NOMO-1 treated with dmso at 0.1 percent for 144 hours (cell line): ENCODE results near the gene RUNX3.
"Not testable (repeated sequence)": the region's sequence is repeated elsewhere in the genome, so short reads cannot be mapped to it uniquely, and the experiment has no call there.

Experiments
- DNase-seq: peaks from one replicate; lab custom pipeline; 2025; ENCODE audit not compliant: unreplicated experiment; lab: John Stamatoyannopoulos, UW

RUNX3 gene

GRCh38 chr1:24903011-24903461 lies 27.0 kb downstream of the RUNX3 start:
- no peak for DNase-seq

- DNase-seq, result no peak
Observed at GRCh38 chr1:24902471-24902891, 27.6 kb downstream of the RUNX3 start.

- DNase-seq, result no peak
Observed at GRCh38 chr1:24901791-24902470, 28.1 kb downstream of the RUNX3 start.

GRCh38 chr1:24900985-24901781 lies 28.9 kb downstream of the RUNX3 start:
- DNase-seq, result no peak

GRCh38 chr1:24900486-24900849 lies 29.6 kb downstream of the RUNX3 start:
- DNase-seq, result no peak

- DNase-seq, result no peak
Observed at GRCh38 chr1:24899581-24900485, 30.2 kb downstream of the RUNX3 start.

GRCh38 chr1:24898909-24899439 lies 31.1 kb downstream of the RUNX3 start:
- no peak for DNase-seq

- peak; percentile 8 for DNase-seq
Observed at GRCh38 chr1:24898152-24898908, 31.7 kb downstream of the RUNX3 start.

GRCh38 chr1:24897263-24898151 lies 32.6 kb downstream of the RUNX3 start:
- no peak for DNase-seq

GRCh38 chr1:24896596-24897262 lies 33.3 kb downstream of the RUNX3 start:
- DNase-seq, result no peak

GRCh38 chr1:24896176-24896575 lies 33.9 kb downstream of the RUNX3 start:
- DNase-seq, result no peak

- no peak for DNase-seq
Observed at GRCh38 chr1:24895511-24895910, 34.6 kb downstream of the RUNX3 start.

GRCh38 chr1:24894002-24894401 lies 36.1 kb downstream of the RUNX3 start:
- no peak for DNase-seq

GRCh38 chr1:24893431-24893830 lies 36.6 kb downstream of the RUNX3 start:
- no peak for DNase-seq

GRCh38 chr1:24892188-24893153 lies 37.6 kb downstream of the RUNX3 start:
- DNase-seq, result no peak

- DNase-seq, result not testable (repeated sequence)
Observed at GRCh38 chr1:24891367-24891766, 38.7 kb downstream of the RUNX3 start.

GRCh38 chr1:24890887-24891286 lies 39.2 kb downstream of the RUNX3 start:
- no peak for DNase-seq
